Raji (cell line): Measurements from ENCODE around the gene KCNIP4.

ENCODE experiments used
- POLR2A ChIP-seq: IDR thresholded peaks from 2 replicates; pipeline ENCODE4 v1.6.1; 2011; ENCODE audit warnings: low read depth, low read length, control low read depth; ENCODE audit not compliant: insufficient read depth

Gene KCNIP4

DNA sequence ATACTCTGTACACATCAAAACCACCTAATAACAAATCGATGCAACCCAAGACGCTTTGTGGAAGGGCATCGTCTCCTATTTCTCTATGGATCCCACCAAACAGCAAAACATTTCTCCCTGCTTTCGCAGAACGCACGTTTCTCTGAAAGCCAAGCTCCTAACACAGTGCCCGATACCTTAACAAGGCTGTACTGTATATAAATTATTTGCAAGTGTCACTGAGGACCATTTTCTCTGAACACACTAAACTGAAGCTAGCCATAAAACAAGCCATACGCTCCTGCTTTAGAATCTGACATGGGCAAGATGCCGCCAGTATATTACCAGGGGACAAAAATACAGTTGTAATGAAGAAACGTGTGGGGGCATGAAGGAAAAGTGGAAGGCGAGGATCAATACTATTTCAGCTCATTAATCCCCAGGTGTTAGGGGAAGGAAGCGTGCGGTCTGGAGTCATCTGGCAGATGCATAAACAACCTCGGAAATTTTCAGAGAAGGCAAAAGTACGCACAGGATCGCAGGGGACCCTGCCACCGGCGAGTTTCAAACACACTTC, 703 bp downstream of the KCNIP4 start:
- no peak for TF ChIP-seq POLR2A

DNA sequence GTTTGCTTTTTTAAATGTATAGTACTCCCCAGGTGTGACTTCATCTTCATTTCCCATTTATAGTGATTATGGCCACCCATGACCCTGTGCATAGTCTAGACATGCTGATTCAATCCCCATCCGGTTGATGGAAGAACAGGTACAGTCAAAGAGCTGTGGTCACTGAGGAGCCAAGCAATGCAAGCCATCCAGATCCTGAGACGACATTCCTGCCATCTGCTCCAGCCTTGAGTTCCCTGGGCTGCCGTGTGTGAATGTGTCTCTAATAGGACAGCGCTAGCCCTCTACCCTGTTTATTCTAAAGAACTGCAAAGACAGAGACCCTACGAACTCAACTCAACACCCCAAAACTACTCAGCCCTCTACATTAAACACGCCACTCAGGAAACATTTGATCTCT, 1.7 kb downstream of the KCNIP4 start:
- no peak for TF ChIP-seq POLR2A

GRCh38 chr4:21921526-21922180, 26.9 kb downstream of the KCNIP4 start:
- TF ChIP-seq POLR2A, result no peak

- TF ChIP-seq POLR2A, result no peak
These were observed 32.8 kb downstream of the KCNIP4 start for GRCh38 chr4:21915761-21916160.

- TF ChIP-seq POLR2A, result no peak
These were observed 46.7 kb downstream of the KCNIP4 start for GRCh38 chr4:21901831-21902230.

GRCh38 chr4:21901281-21901680, 47.3 kb downstream of the KCNIP4 start:
- no peak for TF ChIP-seq POLR2A

DNA sequence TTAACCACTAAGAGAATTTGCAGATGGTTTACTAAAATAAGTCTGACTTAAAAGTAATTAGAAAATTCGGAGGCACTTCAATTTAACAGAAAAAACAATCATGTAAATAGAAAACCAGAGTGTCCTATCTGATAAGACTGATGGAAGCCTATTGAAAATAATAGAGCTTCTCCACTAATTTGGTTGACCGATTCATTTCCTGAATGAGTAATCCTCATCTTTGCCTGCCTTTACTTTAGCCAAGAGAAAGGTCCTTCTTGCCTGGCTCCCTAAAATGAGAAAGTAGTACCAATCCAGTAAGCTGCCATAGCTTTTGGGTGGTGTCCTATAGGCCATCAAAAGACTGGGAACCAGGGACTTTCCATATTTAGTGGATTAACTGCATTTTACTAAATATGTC, 48.4 kb downstream of the KCNIP4 start:
- no peak for TF ChIP-seq POLR2A

DNA sequence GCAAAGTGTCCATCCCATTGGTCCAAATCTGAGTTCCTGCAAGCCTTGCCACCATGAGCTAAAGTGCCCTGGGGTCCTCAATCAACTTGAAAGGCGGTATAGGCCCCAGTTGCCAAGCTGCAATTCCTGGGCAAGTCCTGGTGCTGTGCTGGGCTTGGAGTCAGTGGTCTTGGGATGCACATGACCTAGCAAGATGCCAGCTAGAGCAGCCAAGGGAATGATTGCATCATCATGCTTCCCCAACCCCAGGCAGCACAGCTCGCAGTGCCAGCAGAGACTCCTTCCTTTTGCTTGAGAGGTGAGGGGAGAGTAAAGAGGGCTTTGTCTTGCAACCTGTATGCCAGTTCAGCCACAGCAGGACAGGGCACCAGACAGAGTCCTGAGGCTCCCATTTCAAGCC, 50.5 kb downstream of the KCNIP4 start:
- TF ChIP-seq POLR2A, result no peak

GRCh38 chr4:21896767-21897166, 51.8 kb downstream of the KCNIP4 start:
- no peak for TF ChIP-seq POLR2A

DNA sequence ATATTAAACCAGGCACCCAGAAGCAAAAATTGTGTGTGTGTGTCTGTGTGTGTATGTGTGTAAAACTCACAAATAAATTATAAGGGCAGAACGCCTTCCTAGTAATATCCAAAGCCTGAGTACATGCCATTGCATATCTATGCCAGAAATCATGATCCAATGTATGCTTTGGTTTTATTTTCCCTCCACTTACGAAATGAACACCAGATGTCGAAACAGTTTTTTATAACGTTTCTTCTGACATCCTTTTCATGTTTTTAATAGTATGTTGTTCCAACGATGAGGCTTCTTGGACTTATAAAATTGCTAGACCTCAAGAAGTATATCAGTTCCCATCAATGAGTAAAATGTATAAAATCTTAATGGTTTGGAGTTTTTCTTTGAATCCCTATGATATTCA, 55.4 kb downstream of the KCNIP4 start:
- no peak for TF ChIP-seq POLR2A

DNA sequence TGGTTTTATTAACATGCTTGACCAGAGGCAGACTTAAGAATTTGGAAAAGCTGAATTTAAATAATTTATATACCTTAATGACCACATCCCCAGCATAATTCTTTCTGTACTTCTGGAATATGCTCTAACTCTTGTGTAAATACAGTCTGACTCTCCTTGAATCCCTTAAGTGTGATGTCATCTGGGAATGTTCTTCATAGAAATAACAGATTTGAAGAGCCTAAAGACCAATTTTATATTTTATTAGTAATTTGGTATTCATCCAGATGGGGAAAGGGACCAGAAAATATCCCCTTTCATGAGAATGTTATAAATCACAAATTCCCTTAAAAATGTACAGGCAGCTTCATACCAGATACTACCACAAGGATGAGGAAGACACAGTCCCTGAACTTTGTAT, 58.3 kb downstream of the KCNIP4 start:
- TF ChIP-seq POLR2A, result no peak

- no peak for TF ChIP-seq POLR2A
These were observed 60.2 kb downstream of the KCNIP4 start for GRCh38 chr4:21888195-21888976.

GRCh38 chr4:21887481-21887880, 61.1 kb downstream of the KCNIP4 start:
- no peak for TF ChIP-seq POLR2A

DNA sequence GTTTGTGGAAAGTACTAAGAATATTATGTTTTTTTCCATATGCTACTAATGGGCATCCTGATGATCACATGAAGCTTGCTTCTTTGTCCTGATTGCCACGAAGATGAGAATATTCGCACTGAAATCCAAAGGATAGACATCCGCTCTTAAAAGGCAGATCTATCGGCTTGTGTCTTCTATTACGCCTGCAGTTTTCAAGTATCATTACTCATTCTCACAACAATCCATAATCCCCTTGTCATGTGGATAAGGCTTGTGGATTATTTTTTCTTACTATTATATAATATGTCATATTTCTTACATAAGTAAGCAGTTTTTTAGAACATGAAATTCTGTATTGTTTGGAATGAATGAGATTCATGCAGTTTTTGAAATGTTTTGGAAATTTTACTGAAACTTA, 62.8 kb downstream of the KCNIP4 start:
- TF ChIP-seq POLR2A, result no peak

- TF ChIP-seq POLR2A, result no peak
These were observed 63.3 kb downstream of the KCNIP4 start for GRCh38 chr4:21885241-21885640.

GRCh38 chr4:21884615-21885014, 64.0 kb downstream of the KCNIP4 start:
- no peak for TF ChIP-seq POLR2A
